CD4-positive, alpha-beta T cell (primary cell): ENCODE results near the gene SLC44A5. TPM values are rescaled to one million over a fixed set of nuclear protein-coding genes. Genes with fewer than 3 reads are reported as not detected.

Experiments
- ATAC-seq: fragments of 200-7000 bp; cut with Tn5 transposase; one replicate; pipeline ENCODE4 v1.10.0; 2022; ENCODE audit warnings: mild to moderate bottlenecking; ENCODE audit not compliant: poor library complexity
- CTCF ChIA-PET: fragments of 350-600 bp; sonication (Branson Sonifier 250); formaldehyde crosslinking; loops from one replicate; lab custom pipeline; 2021; ENCODE audit warnings: antibody characterized with exemption, inconsistent platforms; lab: Charles Lee
- POLR2A ChIA-PET: fragments of 350-600 bp; sonication (Branson Sonifier 250); formaldehyde crosslinking; loops from one replicate; lab custom pipeline; 2021; ENCODE audit warnings: antibody characterized with exemption, inconsistent platforms; lab: Charles Lee
- DNase-seq, 14 experiments: peaks; one replicate each; pipeline ENCODE4 v3.0.0-alpha.2; 2013 to 2020; ENCODE audit warnings: mixed read lengths in 2 of 14
- H3K27ac ChIP-seq, 2 donors: one replicate each; pipeline versions ENCODE4 v1.5.1 to v1.7.0; 2013; ENCODE audit warnings: low read length in 2 of 2, low read depth in 1 of 2, mild to moderate bottlenecking in 1 of 2
- H3K27me3 ChIP-seq, 2 experiments: 1 replicate in 1 of 2; 2 replicates in 1 of 2; pipeline versions ENCODE4 v1.6.1 to v1.7.0; 2013; ENCODE audit warnings: low read length in 2 of 2, control low read depth in 1 of 2, mild to moderate bottlenecking in 1 of 2, moderate library complexity in 1 of 2; ENCODE audit not compliant: insufficient read depth in 2 of 2, control insufficient read depth in 1 of 2
- H3K36me3 ChIP-seq: one replicate; pipeline ENCODE4 v1.6.1; 2013; ENCODE audit warnings: low read length, control low read depth; ENCODE audit not compliant: insufficient read depth
- H3K4me1 ChIP-seq: one replicate; pipeline ENCODE4 v1.6.1; 2013; ENCODE audit warnings: low read length, control low read depth; ENCODE audit not compliant: insufficient read depth
- H3K4me3 ChIP-seq: one replicate; pipeline ENCODE4 v1.5.1; 2013; ENCODE audit warnings: mild to moderate bottlenecking, low read length, moderate library complexity
- H3K9me3 ChIP-seq, 2 experiments: 1 replicate in 1 of 2; 2 replicates in 1 of 2; pipeline versions ENCODE4 v1.6.1 to v1.7.0; 2013; ENCODE audit warnings: low read length in 2 of 2, mild to moderate bottlenecking in 2 of 2, control low read depth in 1 of 2, moderate library complexity in 1 of 2; ENCODE audit not compliant: control insufficient read depth in 1 of 2, insufficient read depth in 1 of 2
- H3K27ac Mint-ChIP-seq: one replicate; pipeline ENCODE4 v1.8.0; 2020; ENCODE audit warnings: mixed read lengths
- H3K27me3 Mint-ChIP-seq: one replicate; pipeline ENCODE4 v1.8.0; 2021; ENCODE audit warnings: mixed read lengths
- H3K36me3 Mint-ChIP-seq: one replicate; pipeline ENCODE4 v1.8.0; 2021; ENCODE audit warnings: low read depth, mixed read lengths
- H3K4me1 Mint-ChIP-seq: one replicate; pipeline ENCODE4 v1.8.0; 2021; ENCODE audit warnings: low read depth, mixed read lengths
- H3K4me3 Mint-ChIP-seq: one replicate; pipeline ENCODE4 v1.8.0; 2020; ENCODE audit warnings: mild to moderate bottlenecking, mixed read lengths
- H3K9me3 Mint-ChIP-seq: one replicate; pipeline ENCODE4 v1.8.0; 2020; ENCODE audit warnings: mixed read lengths
- intact Hi-C, 2 experiments: fragments of 100-400 bp; cut with DNase I in 1 of 2; cut with micrococcal nuclease in 1 of 2; formaldehyde crosslinking; loops; one replicate each; pipeline versions ENCODE4 v1.15.1 to v1.9.0; 2023 to 2025; cut with DNase I, micrococcal nuclease
- total RNA-seq, 174 experiments: library from RNA in 2 of 174; stranded (reverse) in 2 of 174; gene quantifications; one replicate each; pipeline ENCODE4 v1.2.3 and lab custom pipeline; 2021 to 2026
- TF ChIP-seq, protein P1 (sequence below): fragments of 200-600 bp; IDR thresholded peaks from one replicate; pipeline ENCODE4 v1.8.0; 2022; ENCODE audit warnings: antibody characterized with exemption, mild to moderate bottlenecking

SLC44A5 gene
- total RNA-seq, 2 experiments from 2014 or later = not detected

DNA sequence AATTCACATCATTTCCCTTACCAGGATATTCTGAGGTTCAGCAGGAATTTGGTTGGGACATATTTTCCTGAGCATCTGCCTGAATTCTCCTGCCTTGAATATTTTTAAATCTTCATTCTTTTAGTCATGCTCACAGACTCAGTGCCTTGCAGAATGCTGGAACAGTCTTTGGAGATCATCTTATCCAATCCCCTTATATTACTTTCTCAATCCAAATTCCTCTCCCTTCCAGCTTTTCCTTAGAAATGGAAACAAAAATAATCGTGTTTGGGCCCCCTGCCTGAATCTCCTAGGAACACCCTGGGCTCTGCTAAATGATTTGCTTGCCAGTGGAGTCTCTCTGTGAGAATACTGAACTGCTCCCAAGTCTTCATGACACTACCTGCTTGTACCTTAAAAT, 438.4 kb downstream of the SLC44A5 start:
- no peak overlapping the region for H3K27ac ChIP-seq
- no peaks in the 10 kb centered on the region for H3K27me3 ChIP-seq
- intact Hi-C loops = no loop called here
- no peaks in the 10 kb centered on the region for H3K36me3 ChIP-seq
- Mint-ChIP-seq H3K4me3 (no peak overlapping the region), H3K4me1 (no peaks in the 10 kb centered on the region), H3K36me3 (no peaks in the 10 kb centered on the region), H3K27me3 (no peaks in the 10 kb centered on the region), H3K9me3 (peaks cover 5% of the 10 kb centered on the region), H3K27ac (no peak overlapping the region)
- ChIA-PET CTCF (interaction anchor here (1.5 kb wide), 1 partner anchor 11 kb away, joined by 3 read pairs; no protein-coding TSS in a partner anchor), POLR2A (no interaction called here)
- ATAC-seq (no peak), DNase-seq (no peak)
- H3K4me1 ChIP-seq = no peaks in the 10 kb centered on the region
- H3K9me3 ChIP-seq = peaks cover 0 to 3% of the 10 kb centered on the region in 2 experiments
- TF ChIP-seq, protein P1, sequence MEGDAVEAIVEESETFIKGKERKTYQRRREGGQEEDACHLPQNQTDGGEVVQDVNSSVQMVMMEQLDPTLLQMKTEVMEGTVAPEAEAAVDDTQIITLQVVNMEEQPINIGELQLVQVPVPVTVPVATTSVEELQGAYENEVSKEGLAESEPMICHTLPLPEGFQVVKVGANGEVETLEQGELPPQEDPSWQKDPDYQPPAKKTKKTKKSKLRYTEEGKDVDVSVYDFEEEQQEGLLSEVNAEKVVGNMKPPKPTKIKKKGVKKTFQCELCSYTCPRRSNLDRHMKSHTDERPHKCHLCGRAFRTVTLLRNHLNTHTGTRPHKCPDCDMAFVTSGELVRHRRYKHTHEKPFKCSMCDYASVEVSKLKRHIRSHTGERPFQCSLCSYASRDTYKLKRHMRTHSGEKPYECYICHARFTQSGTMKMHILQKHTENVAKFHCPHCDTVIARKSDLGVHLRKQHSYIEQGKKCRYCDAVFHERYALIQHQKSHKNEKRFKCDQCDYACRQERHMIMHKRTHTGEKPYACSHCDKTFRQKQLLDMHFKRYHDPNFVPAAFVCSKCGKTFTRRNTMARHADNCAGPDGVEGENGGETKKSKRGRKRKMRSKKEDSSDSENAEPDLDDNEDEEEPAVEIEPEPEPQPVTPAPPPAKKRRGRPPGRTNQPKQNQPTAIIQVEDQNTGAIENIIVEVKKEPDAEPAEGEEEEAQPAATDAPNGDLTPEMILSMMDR = no peak
- H3K4me3 ChIP-seq = no peak overlapping the region

DNA sequence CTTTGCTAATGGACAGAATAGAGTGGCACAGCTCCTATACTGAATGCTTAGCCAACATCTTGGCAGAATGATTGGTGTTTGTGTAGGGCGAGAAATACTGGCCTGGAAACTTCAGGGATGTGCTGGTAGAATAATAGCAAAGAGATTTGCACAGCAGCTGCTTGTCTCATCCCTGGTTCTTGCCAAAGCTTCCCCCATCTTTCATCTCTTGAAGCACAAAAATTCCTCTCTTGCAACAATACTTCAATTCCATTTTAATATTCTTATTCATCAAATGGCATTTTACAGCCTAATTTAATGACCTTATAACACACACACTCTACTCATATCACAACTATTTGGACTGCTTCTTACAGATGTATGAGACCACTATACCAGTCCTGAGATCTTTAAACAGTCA, 439.0 kb downstream of the SLC44A5 start:
- TF ChIP-seq, protein P1 = no peak
- Mint-ChIP-seq H3K4me1 (no peaks in the 10 kb centered on the region), H3K36me3 (no peaks in the 10 kb centered on the region), H3K27ac (no peak overlapping the region), H3K9me3 (peaks cover 5% of the 10 kb centered on the region), H3K4me3 (no peak overlapping the region), H3K27me3 (no peaks in the 10 kb centered on the region)
- Histone ChIP-seq H3K36me3 (no peaks in the 10 kb centered on the region), H3K4me1 (no peaks in the 10 kb centered on the region), H3K27me3 (no peaks in the 10 kb centered on the region), H3K9me3 (peaks cover 0 to 3% of the 10 kb centered on the region in 2 experiments), H3K27ac (no peak overlapping the region), H3K4me3 (no peak overlapping the region)
- DNase-seq (no peak), ATAC-seq (no peak)
- intact Hi-C loops = no loop called here
- ChIA-PET CTCF (interaction anchor here (1.5 kb wide), 1 partner anchor 11 kb away, joined by 3 read pairs; no protein-coding TSS in a partner anchor), POLR2A (no interaction called here)

DNA sequence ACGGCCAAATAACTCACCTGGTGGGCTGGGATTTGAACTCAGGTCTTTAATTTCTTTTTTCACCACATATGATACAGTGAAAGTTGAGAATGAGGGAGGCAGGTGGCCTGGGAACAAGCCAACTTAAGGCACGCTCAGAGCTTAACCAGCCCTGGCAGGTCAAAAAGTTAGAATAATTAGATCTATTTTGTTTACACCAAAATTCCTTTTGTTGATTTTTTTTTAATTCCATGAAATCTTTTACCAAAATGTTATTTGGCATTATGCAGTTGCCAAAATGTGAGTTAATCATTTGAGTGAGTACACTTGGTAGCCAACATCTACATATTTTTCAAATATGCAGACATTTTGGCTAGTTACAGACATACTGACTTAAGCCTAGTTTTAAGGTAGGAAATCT, 439.9 kb downstream of the SLC44A5 start:
- H3K4me1 Mint-ChIP-seq = no peaks in the 10 kb centered on the region
- no peaks in the 10 kb centered on the region for H3K36me3 Mint-ChIP-seq
- no peak overlapping the region for H3K4me3 Mint-ChIP-seq
- Histone ChIP-seq H3K27ac (no peak overlapping the region), H3K4me1 (no peaks in the 10 kb centered on the region), H3K4me3 (no peak overlapping the region), H3K27me3 (no peaks in the 10 kb centered on the region), H3K9me3 (peaks cover 0 to 3% of the 10 kb centered on the region in 2 experiments), H3K36me3 (no peaks in the 10 kb centered on the region)
- no peaks in the 10 kb centered on the region for H3K27me3 Mint-ChIP-seq
- no peak overlapping the region for H3K27ac Mint-ChIP-seq
- peaks cover 5% of the 10 kb centered on the region for H3K9me3 Mint-ChIP-seq
- ChIA-PET POLR2A (no interaction called here), CTCF (interaction anchor here (1.5 kb wide), 1 partner anchor 12 kb away, joined by 3 read pairs; no protein-coding TSS in a partner anchor)
- ATAC-seq = no peak
- DNase-seq = no peak
- intact Hi-C loops = no loop called here
- TF ChIP-seq, protein P1 = no peak
